GM23338 (cell line): Measurements from ENCODE around the gene MEGF8. TPM values are rescaled to one million over a fixed set of nuclear protein-coding genes. Genes with fewer than 3 reads are reported as not detected.

Experiments used
- ATAC-seq: fragments of 200-7000 bp; cut with Tn5 transposase; 3 replicates; pipeline ENCODE4 v1.9.1; 2020
- DNase-seq: peaks from one replicate; pipeline ENCODE4 v3.0.0-alpha.2; 2015; ENCODE audit warnings: low spot score
- H2AFZ ChIP-seq: fragments of 200-600 bp; sonication (generic); 2 replicates; pipeline ENCODE4 v1.8.0; 2016; ENCODE audit warnings: antibody characterized with exemption, mild to moderate bottlenecking, moderate library complexity
- H3F3A ChIP-seq: fragments of 200-600 bp; sonication (generic); replicated peaks from 2 replicates; pipeline ENCODE4 v1.8.0; 2017; ENCODE audit warnings: antibody characterized with exemption, mixed run types, low read depth
- H3K27ac ChIP-seq: fragments of 200-600 bp; sonication (generic); 2 replicates; pipeline ENCODE4 v1.6.1; 2016; ENCODE audit warnings: low read depth
- H3K27me3 ChIP-seq: fragments of 200-600 bp; sonication (generic); 2 replicates; pipeline ENCODE4 v1.8.0; 2016; ENCODE audit warnings: mild to moderate bottlenecking, mixed run types, moderate library complexity; ENCODE audit not compliant: insufficient read depth
- H3K36me3 ChIP-seq: fragments of 200-600 bp; sonication (generic); 2 replicates; pipeline ENCODE4 v1.8.0; 2016; ENCODE audit warnings: mild to moderate bottlenecking; ENCODE audit not compliant: insufficient read depth
- H3K4me1 ChIP-seq: fragments of 200-600 bp; sonication (generic); 2 replicates; pipeline ENCODE4 v1.8.0; 2016; ENCODE audit warnings: mild to moderate bottlenecking, moderate library complexity; ENCODE audit not compliant: insufficient read depth
- H3K4me2 ChIP-seq: fragments of 200-600 bp; sonication (generic); 2 replicates; pipeline ENCODE4 v1.7.1; 2017; ENCODE audit warnings: mixed run types
- H3K4me3 ChIP-seq: fragments of 200-600 bp; sonication (generic); 2 replicates; pipeline ENCODE4 v1.6.1; 2016; ENCODE audit warnings: mixed run types
- H3K79me2 ChIP-seq: fragments of 200-600 bp; sonication (generic); replicated peaks from 2 replicates; pipeline ENCODE4 v1.8.0; 2017; ENCODE audit warnings: mild to moderate bottlenecking; ENCODE audit not compliant: insufficient read depth
- H3K9me2 ChIP-seq: fragments of 200-600 bp; sonication (generic); 2 replicates; pipeline ENCODE4 v1.8.0; 2017; ENCODE audit not compliant: insufficient read depth
- H4K20me1 ChIP-seq: fragments of 200-600 bp; sonication (generic); replicated peaks from 2 replicates; pipeline ENCODE4 v1.8.0; 2017; ENCODE audit warnings: mild to moderate bottlenecking; ENCODE audit not compliant: insufficient read depth
- H3K27ac Mint-ChIP-seq: 2 replicates; pipeline ENCODE4 v1.8.0; 2020; ENCODE audit warnings: inconsistent platforms, mild to moderate bottlenecking, moderate library complexity, mixed read lengths
- H3K27me3 Mint-ChIP-seq: 3 replicates; pipeline ENCODE4 v1.8.0; 2022; ENCODE audit warnings: low read depth, mild to moderate bottlenecking, moderate library complexity, mixed read lengths, inconsistent platforms; ENCODE audit not compliant: insufficient read depth, poor library complexity
- H3K36me3 Mint-ChIP-seq: 3 replicates; pipeline ENCODE4 v1.8.0; 2021; ENCODE audit warnings: low read depth, mild to moderate bottlenecking, inconsistent platforms, moderate library complexity, mixed read lengths
- H3K4me1 Mint-ChIP-seq: 3 replicates; pipeline ENCODE4 v1.8.0; 2020; ENCODE audit warnings: mild to moderate bottlenecking, inconsistent platforms, mixed read lengths
- H3K4me3 Mint-ChIP-seq: 3 replicates; pipeline ENCODE4 v1.8.0; 2021; ENCODE audit warnings: moderate library complexity, mild to moderate bottlenecking, inconsistent platforms, mixed read lengths
- H3K9me3 Mint-ChIP-seq: 3 replicates; pipeline ENCODE4 v1.8.0; 2020; ENCODE audit warnings: moderate library complexity, mild to moderate bottlenecking, inconsistent platforms, mixed read lengths
- CREB1 ChIP-seq: fragments of 250-450 bp; sonication (Bioruptor Pico); IDR thresholded peaks from 2 replicates; pipeline ENCODE4 v1.5.0; 2020; ENCODE audit warnings: low read depth, mild to moderate bottlenecking, moderate library complexity
- EZH2 ChIP-seq: fragments of 200-600 bp; sonication (generic); IDR thresholded peaks from one replicate; pipeline ENCODE4 v1.8.0; 2017; ENCODE audit warnings: antibody characterized with exemption, mild to moderate bottlenecking, low read depth; ENCODE audit not compliant: unreplicated experiment
- STAT1 ChIP-seq: IDR thresholded peaks from one replicate; pipeline ENCODE4 v1.6.1; 2016; ENCODE audit warnings: antibody characterized with exemption; ENCODE audit not compliant: unreplicated experiment
- ZNF331 ChIP-seq: fragments of 250-450 bp; sonication (Bioruptor Pico); IDR thresholded peaks from 2 replicates; pipeline ENCODE4 v1.5.0; 2020; ENCODE audit warnings: low read depth, mild to moderate bottlenecking, moderate library complexity
- ZNF462 ChIP-seq: fragments of 250-450 bp; sonication (Bioruptor Pico); IDR thresholded peaks from 2 replicates; pipeline ENCODE4 v1.5.0; 2020; ENCODE audit warnings: mild to moderate bottlenecking, moderate library complexity
- polyA plus RNA-seq: library from polyadenylated mRNA; unstranded; fragments of >200 nt; fragmentation: Nextera tagmentation; extraction: Ambion mirVana; gene quantifications from 2 replicates; pipeline ENCODE4 v1.2.1, GENCODE V29; 2016
- total RNA-seq: library from RNA; depleted of rRNA; stranded (reverse); fragments of >200 nt; shearing (Covaris generic); gene quantifications from 2 replicates; pipeline ENCODE4 v1.2.3, GENCODE V29; 2014

MEGF8 gene
- total and polyA plus RNA-seq, 2 experiments from 2014 or later = 6.2 to 40.5 TPM

GRCh38 chr19:42378225-42379215 is 53.1 kb downstream of the MEGF8 start (continued):
- no peak for TF ChIP-seq ZNF462 (CRISPR knock-in tag)

DNA sequence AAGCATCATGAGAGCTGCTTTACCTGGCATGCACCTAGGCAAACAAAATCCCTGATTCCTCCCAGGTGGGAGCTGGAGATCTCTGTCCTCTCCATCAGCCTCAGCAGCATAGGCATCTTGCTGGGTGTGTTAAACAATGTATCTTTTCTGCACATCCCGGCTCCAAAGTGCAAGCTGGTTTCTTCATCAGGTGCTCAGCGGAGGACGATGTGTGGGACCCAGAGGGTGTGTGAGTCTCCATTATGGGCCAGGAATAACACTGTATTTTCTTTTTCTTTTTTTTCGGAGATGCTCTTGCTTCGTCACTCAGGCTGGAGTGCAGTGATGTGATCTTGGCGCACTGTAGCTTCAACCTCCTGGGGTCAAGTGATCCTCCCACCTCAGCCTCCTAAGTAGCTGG is 54.7 kb downstream of the MEGF8 start:
- H3K4me1 Mint-ChIP-seq = peaks cover 5% of the 10 kb centered on the region; the same call in 2 of the 3 replicates
- Histone ChIP-seq H3K9me2 (no peaks in the 10 kb centered on the region), H3K27me3 (no peaks in the 10 kb centered on the region), H3K79me2 (no peaks in the 10 kb centered on the region), H3K27ac (no peak overlapping the region), H2AFZ (no peak overlapping the region), H3K36me3 (no peaks in the 10 kb centered on the region), H3K4me3 (no peak overlapping the region), H3K4me2 (no peak overlapping the region), H3K4me1 (no peaks in the 10 kb centered on the region), H4K20me1 (no peaks in the 10 kb centered on the region), H3F3A (0 out of 2 replicates have a peak, but pooled peaks cover 4% of the 10 kb centered on the region)
- ATAC-seq = no peak
- H3K9me3 Mint-ChIP-seq = peaks cover 3% of the 10 kb centered on the region; the same call in 2 of the 3 replicates
- H3K4me3 Mint-ChIP-seq = no peak overlapping the region
- peaks cover 16% of the 10 kb centered on the region for H3K27me3 Mint-ChIP-seq
- no peak overlapping the region for H3K27ac Mint-ChIP-seq
- DNase-seq = no peak
- peaks cover 12% of the 10 kb centered on the region for H3K36me3 Mint-ChIP-seq
- TF ChIP-seq ZNF331 (CRISPR knock-in tag) (no peak), STAT1 (no peak), ZNF462 (CRISPR knock-in tag) (no peak), CREB1 (CRISPR knock-in tag) (no peak), EZH2 (no peak)
